CD4-positive, alpha-beta T cell (primary cell): ENCODE data around the gene RGL1. TPM values are rescaled to one million over a fixed set of nuclear protein-coding genes. Genes with fewer than 3 reads are reported as not detected.

Experiments
- ATAC-seq: fragments of 200-7000 bp; cut with Tn5 transposase; one replicate; pipeline ENCODE4 v1.10.0; 2022; ENCODE audit warnings: mild to moderate bottlenecking; ENCODE audit not compliant: poor library complexity
- CTCF ChIA-PET: fragments of 350-600 bp; sonication (Branson Sonifier 250); formaldehyde crosslinking; loops from one replicate; lab custom pipeline; 2021; ENCODE audit warnings: antibody characterized with exemption, inconsistent platforms; lab: Charles Lee
- POLR2A ChIA-PET: fragments of 350-600 bp; sonication (Branson Sonifier 250); formaldehyde crosslinking; loops from one replicate; lab custom pipeline; 2021; ENCODE audit warnings: antibody characterized with exemption, inconsistent platforms; lab: Charles Lee
- DNase-seq, 14 experiments: peaks; one replicate each; pipeline ENCODE4 v3.0.0-alpha.2; 2013 to 2020; ENCODE audit warnings: mixed read lengths in 2 of 14
- H3K27ac ChIP-seq, 2 donors: one replicate each; pipeline versions ENCODE4 v1.5.1 to v1.7.0; 2013; ENCODE audit warnings: low read length in 2 of 2, low read depth in 1 of 2, mild to moderate bottlenecking in 1 of 2
- H3K27me3 ChIP-seq, 2 experiments: 1 replicate in 1 of 2; 2 replicates in 1 of 2; pipeline versions ENCODE4 v1.6.1 to v1.7.0; 2013; ENCODE audit warnings: low read length in 2 of 2, control low read depth in 1 of 2, mild to moderate bottlenecking in 1 of 2, moderate library complexity in 1 of 2; ENCODE audit not compliant: insufficient read depth in 2 of 2, control insufficient read depth in 1 of 2
- H3K36me3 ChIP-seq: one replicate; pipeline ENCODE4 v1.6.1; 2013; ENCODE audit warnings: low read length, control low read depth; ENCODE audit not compliant: insufficient read depth
- H3K4me1 ChIP-seq: one replicate; pipeline ENCODE4 v1.6.1; 2013; ENCODE audit warnings: low read length, control low read depth; ENCODE audit not compliant: insufficient read depth
- H3K4me3 ChIP-seq: one replicate; pipeline ENCODE4 v1.5.1; 2013; ENCODE audit warnings: mild to moderate bottlenecking, low read length, moderate library complexity
- H3K9me3 ChIP-seq, 2 experiments: 1 replicate in 1 of 2; 2 replicates in 1 of 2; pipeline versions ENCODE4 v1.6.1 to v1.7.0; 2013; ENCODE audit warnings: low read length in 2 of 2, mild to moderate bottlenecking in 2 of 2, control low read depth in 1 of 2, moderate library complexity in 1 of 2; ENCODE audit not compliant: control insufficient read depth in 1 of 2, insufficient read depth in 1 of 2
- H3K27ac Mint-ChIP-seq: one replicate; pipeline ENCODE4 v1.8.0; 2020; ENCODE audit warnings: mixed read lengths
- H3K27me3 Mint-ChIP-seq: one replicate; pipeline ENCODE4 v1.8.0; 2021; ENCODE audit warnings: mixed read lengths
- H3K36me3 Mint-ChIP-seq: one replicate; pipeline ENCODE4 v1.8.0; 2021; ENCODE audit warnings: low read depth, mixed read lengths
- H3K4me1 Mint-ChIP-seq: one replicate; pipeline ENCODE4 v1.8.0; 2021; ENCODE audit warnings: low read depth, mixed read lengths
- H3K4me3 Mint-ChIP-seq: one replicate; pipeline ENCODE4 v1.8.0; 2020; ENCODE audit warnings: mild to moderate bottlenecking, mixed read lengths
- H3K9me3 Mint-ChIP-seq: one replicate; pipeline ENCODE4 v1.8.0; 2020; ENCODE audit warnings: mixed read lengths
- CTCF ChIP-seq: fragments of 200-600 bp; IDR thresholded peaks from one replicate; pipeline ENCODE4 v1.8.0; 2022; ENCODE audit warnings: antibody characterized with exemption, mild to moderate bottlenecking
- intact Hi-C, 2 experiments: fragments of 100-400 bp; cut with DNase I in 1 of 2; cut with micrococcal nuclease in 1 of 2; formaldehyde crosslinking; loops; one replicate each; pipeline versions ENCODE4 v1.15.1 to v1.9.0; 2023 to 2025; cut with DNase I, micrococcal nuclease
- total RNA-seq, 174 experiments: library from RNA in 2 of 174; stranded (reverse) in 2 of 174; gene quantifications; one replicate each; pipeline ENCODE4 v1.2.3 and lab custom pipeline; 2021 to 2026

Gene RGL1
- total RNA-seq, 2 experiments from 2014 or later: 1.2 to 1.8 TPM

- no peaks in the 10 kb centered on the region for H3K9me3 ChIP-seq
- Mint-ChIP-seq H3K27me3 (no peaks in the 10 kb centered on the region), H3K27ac (no peak overlapping the region), H3K4me3 (no peak overlapping the region), H3K9me3 (no peaks in the 10 kb centered on the region), H3K36me3 (peaks cover 17% of the 10 kb centered on the region), H3K4me1 (no peaks in the 10 kb centered on the region)
- ATAC-seq: no peak
- H3K4me1 ChIP-seq: no peaks in the 10 kb centered on the region
- H3K36me3 ChIP-seq: peaks cover 3% of the 10 kb centered on the region
- intact Hi-C loops: no loop called here
- no peak for DNase-seq
- POLR2A ChIA-PET: no interaction called here
- no peak for TF ChIP-seq CTCF
- no peaks in the 10 kb centered on the region for H3K27me3 ChIP-seq
- CTCF ChIA-PET: interaction anchor here (2.0 kb wide), 1 partner anchor 10 kb away, joined by 11 read pairs; no protein-coding TSS in a partner anchor
- H3K4me3 ChIP-seq: no peak overlapping the region
- H3K27ac ChIP-seq: no peak overlapping the region
Measured at GRCh38 chr1:183905508-183906113, 100.7 kb downstream of the RGL1 start.

- Histone ChIP-seq H3K27ac (no peak overlapping the region), H3K9me3 (no peaks in the 10 kb centered on the region), H3K4me3 (no peak overlapping the region), H3K27me3 (no peaks in the 10 kb centered on the region), H3K36me3 (peaks cover 3% of the 10 kb centered on the region), H3K4me1 (no peaks in the 10 kb centered on the region)
- intact Hi-C loops: no loop called here
- H3K27me3 Mint-ChIP-seq: no peaks in the 10 kb centered on the region
- no peaks in the 10 kb centered on the region for H3K9me3 Mint-ChIP-seq
- H3K4me1 Mint-ChIP-seq: no peaks in the 10 kb centered on the region
- H3K36me3 Mint-ChIP-seq: peaks cover 12% of the 10 kb centered on the region
- POLR2A ChIA-PET: no interaction called here
- no peak for DNase-seq
- no peak for ATAC-seq
- no peak overlapping the region for H3K4me3 Mint-ChIP-seq
- no peak overlapping the region for H3K27ac Mint-ChIP-seq
- TF ChIP-seq CTCF: no peak
- CTCF ChIA-PET: no interaction called here
Measured at GRCh38 chr1:183907070-183907469, 102.2 kb downstream of the RGL1 start.

DNA sequence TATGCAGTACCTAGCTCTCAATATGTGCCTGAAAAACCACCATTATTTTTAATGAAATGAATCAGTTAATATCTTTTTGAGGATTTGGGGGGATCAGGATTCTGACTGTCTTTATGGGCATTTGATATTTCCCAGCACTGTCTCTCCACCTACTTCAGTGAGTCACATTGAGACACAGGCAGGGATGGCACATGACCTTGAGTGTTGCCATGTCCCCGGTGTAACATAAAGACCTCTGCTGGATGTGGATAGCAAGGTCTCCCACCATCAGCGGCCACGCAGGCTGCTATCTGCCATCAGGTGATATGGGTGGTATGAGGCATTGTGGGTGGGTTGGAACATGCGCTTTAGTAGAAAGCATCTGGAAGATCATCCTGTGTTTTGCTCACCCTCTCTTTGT is 103.2 kb downstream of the RGL1 start:
- no peaks in the 10 kb centered on the region for H3K9me3 ChIP-seq
- Mint-ChIP-seq H3K27me3 (no peaks in the 10 kb centered on the region), H3K36me3 (peaks cover 17% of the 10 kb centered on the region), H3K4me3 (no peak overlapping the region), H3K27ac (no peak overlapping the region), H3K4me1 (no peaks in the 10 kb centered on the region), H3K9me3 (no peaks in the 10 kb centered on the region)
- no peak overlapping the region for H3K27ac ChIP-seq
- no peak for TF ChIP-seq CTCF
- peaks cover 6% of the 10 kb centered on the region for H3K36me3 ChIP-seq
- ChIA-PET POLR2A (no interaction called here), CTCF (no interaction called here)
- no peak overlapping the region for H3K4me3 ChIP-seq
- H3K27me3 ChIP-seq: no peaks in the 10 kb centered on the region
- no peaks in the 10 kb centered on the region for H3K4me1 ChIP-seq
- intact Hi-C loops: no loop called here
- ATAC-seq: no peak
- no peak for DNase-seq
